IMR-90 (cell line): Measurements from ENCODE around the gene ABCA10. TPM values are rescaled to one million over a fixed set of nuclear protein-coding genes. Genes with fewer than 3 reads are reported as not detected.

Experiments used
- ATAC-seq: fragments of 200-7000 bp; cut with Tn5 transposase; 2 replicates; pipeline ENCODE4 v1.9.1; 2020; ENCODE audit warnings: low read depth, mild to moderate bottlenecking, moderate library complexity
- BruUV-seq: library from RNA; stranded (reverse); fragments of 400-500 nt; replicated peaks from 2 replicates; lab custom pipeline; 2021; lab: Mats Ljungman, UMichigan
- CTCF ChIA-PET: fragments of 300-600 bp; formaldehyde crosslinking; extraction: SDS; loops from one replicate; lab custom pipeline; 2021; ENCODE audit warnings: antibody characterized with exemption; lab: Yijun Ruan, JAX
- POLR2A ChIA-PET: fragments of 300-600 bp; sonication (Branson Sonifier 250); formaldehyde crosslinking; loops from one replicate; lab custom pipeline; 2022; ENCODE audit warnings: antibody characterized with exemption; ENCODE audit not compliant: unreplicated experiment; lab: Charles Lee
- DNase-seq: peaks from one replicate; pipeline ENCODE4 v3.0.0; 2013
- H2AFZ ChIP-seq: replicated peaks from 2 replicates; pipeline ENCODE3; 2013; ENCODE audit warnings: low read length, mild to moderate bottlenecking; ENCODE audit not compliant: poor library complexity
- H2AK5ac ChIP-seq: 2 replicates; pipeline ENCODE4 v1.6.1; 2013; ENCODE audit warnings: low read depth, low read length, inconsistent platforms
- H2AK9ac ChIP-seq: replicated peaks from 2 replicates; pipeline ENCODE3; 2013; ENCODE audit warnings: mild to moderate bottlenecking, low read depth, low read length, moderate library complexity; ENCODE audit not compliant: poor library complexity
- H2BK120ac ChIP-seq: 2 replicates; pipeline ENCODE4 v1.6.1; 2013; ENCODE audit warnings: low read depth, low read length, inconsistent platforms
- H2BK15ac ChIP-seq: 3 replicates; pipeline ENCODE4 v1.6.1; 2013; ENCODE audit warnings: low read depth, low read length, inconsistent platforms
- H2BK20ac ChIP-seq: 2 replicates; pipeline ENCODE4 v1.6.1; 2013; ENCODE audit warnings: low read depth, mild to moderate bottlenecking, inconsistent platforms, low read length, moderate library complexity
- H2BK5ac ChIP-seq: 2 replicates; pipeline ENCODE4 v1.6.1; 2013; ENCODE audit warnings: mild to moderate bottlenecking, low read depth, low read length, inconsistent platforms; ENCODE audit not compliant: poor library complexity, severe bottlenecking
- H3K14ac ChIP-seq: replicated peaks from 2 replicates; pipeline ENCODE4 v1.6.1; 2013; ENCODE audit warnings: low read depth, low read length, inconsistent platforms
- H3K18ac ChIP-seq: 2 replicates; pipeline ENCODE4 v1.6.1; 2013; ENCODE audit warnings: low read depth, low read length, control low read depth
- H3K23ac ChIP-seq: 2 replicates; pipeline ENCODE4 v1.6.1; 2013; ENCODE audit warnings: low read depth, low read length, inconsistent platforms
- H3K27ac ChIP-seq: 2 replicates; pipeline ENCODE4 v1.5.1; 2013; ENCODE audit warnings: mild to moderate bottlenecking, control low read depth, low read length; ENCODE audit not compliant: insufficient read depth
- H3K27me3 ChIP-seq: 2 replicates; pipeline ENCODE4 v1.6.1; 2013; ENCODE audit warnings: low read length; ENCODE audit not compliant: control insufficient read depth, insufficient read depth
- H3K36me3 ChIP-seq: 2 replicates; pipeline ENCODE4 v1.6.1; 2013; ENCODE audit warnings: low read length, mixed read lengths; ENCODE audit not compliant: control insufficient read depth, insufficient read depth
- H3K4ac ChIP-seq: 2 replicates; pipeline ENCODE4 v1.6.1; 2013; ENCODE audit warnings: low read depth, low read length, inconsistent platforms
- H3K4me1 ChIP-seq: 2 replicates; pipeline ENCODE4 v1.6.1; 2013; ENCODE audit warnings: low read length, mixed read lengths; ENCODE audit not compliant: control insufficient read depth, insufficient read depth
- H3K4me2 ChIP-seq: 2 replicates; pipeline ENCODE4 v1.6.1; 2013; ENCODE audit warnings: low read depth, mild to moderate bottlenecking, control low read depth, low read length, moderate library complexity
- H3K4me3 ChIP-seq: 2 replicates; pipeline ENCODE4 v1.5.1; 2013; ENCODE audit warnings: low read depth, mild to moderate bottlenecking, control low read depth, low read length, moderate library complexity; ENCODE audit not compliant: insufficient read depth
- H3K56ac ChIP-seq: 2 replicates; pipeline ENCODE4 v1.6.1; 2013; ENCODE audit warnings: low read length, inconsistent platforms; ENCODE audit not compliant: insufficient read depth; ENCODE audit errors: extremely low read depth
- H3K79me1 ChIP-seq, 2 experiments: 2 replicates each; pipeline ENCODE4 v1.6.1; 2013; ENCODE audit warnings: low read length in 2 of 2, inconsistent platforms in 1 of 2, low read depth in 1 of 2
- H3K9ac ChIP-seq: 2 replicates; pipeline ENCODE4 v1.6.1; 2013; ENCODE audit warnings: low read depth, low read length, control low read depth
- H3K9me1 ChIP-seq: 2 replicates; pipeline ENCODE4 v1.6.1; 2013; ENCODE audit warnings: low read length, inconsistent platforms; ENCODE audit not compliant: insufficient read depth
- H3K9me3 ChIP-seq: 2 replicates; pipeline ENCODE4 v1.6.1; 2013; ENCODE audit warnings: low read length; ENCODE audit not compliant: control insufficient read depth, insufficient read depth
- H4K20me1 ChIP-seq: 2 replicates; pipeline ENCODE4 v1.6.1; 2013; ENCODE audit warnings: low read length, inconsistent platforms; ENCODE audit not compliant: insufficient read depth
- H4K5ac ChIP-seq: 2 replicates; pipeline ENCODE4 v1.6.1; 2013; ENCODE audit warnings: mild to moderate bottlenecking, low read depth, low read length, control low read depth
- H4K8ac ChIP-seq, 2 experiments: 2 replicates each; pipeline ENCODE4 v1.6.1; 2013; ENCODE audit warnings: low read depth in 2 of 2, low read length in 2 of 2, control low read depth in 1 of 2, inconsistent platforms in 1 of 2
- H4K91ac ChIP-seq: 2 replicates; pipeline ENCODE4 v1.6.1; 2013; ENCODE audit warnings: low read depth, low read length, inconsistent platforms; ENCODE audit not compliant: insufficient read depth
- BHLHE40 ChIP-seq: fragments of 150-350 bp; IDR thresholded peaks from 2 replicates; pipeline ENCODE4 v1.6.1; 2016; ENCODE audit warnings: mild to moderate bottlenecking, low read depth, low read length
- CHD1 ChIP-seq: IDR thresholded peaks from 2 replicates; pipeline ENCODE4 v1.6.1; 2012; ENCODE audit warnings: low read depth, low read length, improper control_type of control experiment
- FOS ChIP-seq: fragments of 150-350 bp; IDR thresholded peaks from 2 replicates; pipeline ENCODE4 v1.6.1; 2016; ENCODE audit warnings: low read depth, low read length
- MAFK ChIP-seq: IDR thresholded peaks from 2 replicates; pipeline ENCODE4 v1.6.1; 2012; ENCODE audit warnings: low read depth, low read length, improper control_type of control experiment
- MAZ ChIP-seq: IDR thresholded peaks from 2 replicates; pipeline ENCODE4 v1.6.1; 2012; ENCODE audit warnings: low read depth, mild to moderate bottlenecking, low read length, improper control_type of control experiment, moderate library complexity, borderline replicate concordance
- NFE2L2 ChIP-seq: fragments of 150-350 bp; IDR thresholded peaks from 2 replicates; pipeline ENCODE4 v1.6.1; 2016; ENCODE audit warnings: low read depth, mild to moderate bottlenecking, low read length
- RFX5 ChIP-seq: IDR thresholded peaks from 2 replicates; pipeline ENCODE4 v1.8.0; 2012; ENCODE audit warnings: low read depth, mild to moderate bottlenecking, low read length, moderate library complexity
- SMC3 ChIP-seq: fragments of 150-350 bp; IDR thresholded peaks from 2 replicates; pipeline ENCODE4 v1.6.1; 2016; ENCODE audit warnings: low read depth, mild to moderate bottlenecking, antibody characterized with exemption, low read length, moderate library complexity
- WGBS, 2 experiments: methylation state at CpG; one replicate each; pipeline versions ENCODE4 v1.1.5 to v1.1.7; 2013; ENCODE audit warnings: missing lambda C conversion rate in 2 of 2; ENCODE audit not compliant: insufficient read length in 1 of 2; ENCODE audit errors: extremely low coverage in 2 of 2; 5-methylcytosine and 5-hydroxymethylcytosine counted together
- dilution Hi-C: fragments of 300-500 bp; cut with HindIII; formaldehyde crosslinking; loops from one replicate; pipeline ENCODE4 v1.14.3; 2018; ENCODE audit warnings: low sequenced_read_pairs; ENCODE audit not compliant: unreplicated experiment
- in situ Hi-C: fragments of 300-500 bp; cut with MboI; formaldehyde crosslinking; loops from 3 replicates; pipeline ENCODE4 v1.14.3; 2019; ENCODE audit warnings: low sequenced_read_pairs, inconsistent platforms, mixed read lengths
- intact Hi-C: fragments of 100-400 bp; cut with micrococcal nuclease; formaldehyde crosslinking; loops from 2 replicates; pipeline ENCODE4 v1.10.0; 2022
- polyA plus RNA-seq, 3 experiments: library from polyadenylated mRNA; depleted of rRNA; stranded (reverse); fragments of >200 nt; gene quantifications; 2 replicates each; pipeline ENCODE4 v1.2.3, GENCODE V29; 2012; ENCODE audit warnings: low replicate concordance in 1 of 3
- total RNA-seq: library from RNA; depleted of rRNA; stranded (reverse); fragments of >200 nt; gene quantifications from 2 replicates; pipeline ENCODE4 v1.2.3, GENCODE V29; 2012
- TF ChIP-seq, protein P1 (sequence below): fragments of 150-350 bp; IDR thresholded peaks from 2 replicates; pipeline ENCODE4 v1.6.1; 2017; ENCODE audit warnings: mild to moderate bottlenecking, antibody characterized with exemption, low read length, low read depth
- TF ChIP-seq, protein P2 (sequence below): fragments of 150-350 bp; IDR thresholded peaks from 2 replicates; pipeline ENCODE4 v1.6.1; 2016; ENCODE audit warnings: low read depth, mild to moderate bottlenecking, low read length, moderate library complexity, borderline replicate concordance
- TF ChIP-seq, protein P3 (sequence below): conservative IDR thresholded peaks from 2 replicates; pipeline ENCODE4 v1.5.1; 2012; ENCODE audit warnings: mild to moderate bottlenecking, low read depth, low read length, improper control_type of control experiment

Gene ABCA10
- total and polyA plus RNA-seq, 2 of the 4 experiments (the other 2 are of a cell fraction): under 0.01 to 0.03 TPM

- Histone ChIP-seq H3K9me1 (no peaks in the 10 kb centered on the region), H4K8ac (no peak overlapping the region), H3K4me2 (no peak overlapping the region), H3K27me3 (no peaks in the 10 kb centered on the region), H2AK9ac (no peak overlapping the region), H2AFZ (no peak overlapping the region), H2BK20ac (no peak overlapping the region), H3K23ac (no peak overlapping the region), H2BK5ac (no peak overlapping the region), H2BK120ac (no peak overlapping the region), H4K5ac (no peak overlapping the region), H3K14ac (no peak overlapping the region), H2BK15ac (no peak overlapping the region), H3K18ac (no peak overlapping the region), H3K4ac (no peak overlapping the region), H2AK5ac (no peak overlapping the region), H3K79me1 (no peaks in the 10 kb centered on the region), H3K56ac (no peak overlapping the region), H3K9ac (no peak overlapping the region), H3K9me3 (no peaks in the 10 kb centered on the region), H4K20me1 (no peaks in the 10 kb centered on the region), H4K91ac (no peak overlapping the region), H3K27ac (no peak overlapping the region), H3K4me1 (no peaks in the 10 kb centered on the region), H3K36me3 (no peaks in the 10 kb centered on the region), H3K4me3 (no peak overlapping the region)
- CTCF ChIA-PET: no interaction called here
- 100% methylated on average over 1 of the region's 2 CpGs; no CpG with 5 or more reads in 1 of the 2 experiments for WGBS, 2 experiments
- dilution Hi-C loops (no loop called here), in situ Hi-C loops (no loop called here), intact Hi-C loops (no loop called here)
- no peak for ATAC-seq
- TF ChIP-seq FOS: no peak
- TF ChIP-seq, protein P1, sequence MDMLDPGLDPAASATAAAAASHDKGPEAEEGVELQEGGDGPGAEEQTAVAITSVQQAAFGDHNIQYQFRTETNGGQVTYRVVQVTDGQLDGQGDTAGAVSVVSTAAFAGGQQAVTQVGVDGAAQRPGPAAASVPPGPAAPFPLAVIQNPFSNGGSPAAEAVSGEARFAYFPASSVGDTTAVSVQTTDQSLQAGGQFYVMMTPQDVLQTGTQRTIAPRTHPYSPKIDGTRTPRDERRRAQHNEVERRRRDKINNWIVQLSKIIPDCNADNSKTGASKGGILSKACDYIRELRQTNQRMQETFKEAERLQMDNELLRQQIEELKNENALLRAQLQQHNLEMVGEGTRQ: no peak
- TF ChIP-seq, protein P2, sequence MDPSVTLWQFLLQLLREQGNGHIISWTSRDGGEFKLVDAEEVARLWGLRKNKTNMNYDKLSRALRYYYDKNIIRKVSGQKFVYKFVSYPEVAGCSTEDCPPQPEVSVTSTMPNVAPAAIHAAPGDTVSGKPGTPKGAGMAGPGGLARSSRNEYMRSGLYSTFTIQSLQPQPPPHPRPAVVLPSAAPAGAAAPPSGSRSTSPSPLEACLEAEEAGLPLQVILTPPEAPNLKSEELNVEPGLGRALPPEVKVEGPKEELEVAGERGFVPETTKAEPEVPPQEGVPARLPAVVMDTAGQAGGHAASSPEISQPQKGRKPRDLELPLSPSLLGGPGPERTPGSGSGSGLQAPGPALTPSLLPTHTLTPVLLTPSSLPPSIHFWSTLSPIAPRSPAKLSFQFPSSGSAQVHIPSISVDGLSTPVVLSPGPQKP: no peak
- no peak for TF ChIP-seq NFE2L2
- TF ChIP-seq, protein P3, sequence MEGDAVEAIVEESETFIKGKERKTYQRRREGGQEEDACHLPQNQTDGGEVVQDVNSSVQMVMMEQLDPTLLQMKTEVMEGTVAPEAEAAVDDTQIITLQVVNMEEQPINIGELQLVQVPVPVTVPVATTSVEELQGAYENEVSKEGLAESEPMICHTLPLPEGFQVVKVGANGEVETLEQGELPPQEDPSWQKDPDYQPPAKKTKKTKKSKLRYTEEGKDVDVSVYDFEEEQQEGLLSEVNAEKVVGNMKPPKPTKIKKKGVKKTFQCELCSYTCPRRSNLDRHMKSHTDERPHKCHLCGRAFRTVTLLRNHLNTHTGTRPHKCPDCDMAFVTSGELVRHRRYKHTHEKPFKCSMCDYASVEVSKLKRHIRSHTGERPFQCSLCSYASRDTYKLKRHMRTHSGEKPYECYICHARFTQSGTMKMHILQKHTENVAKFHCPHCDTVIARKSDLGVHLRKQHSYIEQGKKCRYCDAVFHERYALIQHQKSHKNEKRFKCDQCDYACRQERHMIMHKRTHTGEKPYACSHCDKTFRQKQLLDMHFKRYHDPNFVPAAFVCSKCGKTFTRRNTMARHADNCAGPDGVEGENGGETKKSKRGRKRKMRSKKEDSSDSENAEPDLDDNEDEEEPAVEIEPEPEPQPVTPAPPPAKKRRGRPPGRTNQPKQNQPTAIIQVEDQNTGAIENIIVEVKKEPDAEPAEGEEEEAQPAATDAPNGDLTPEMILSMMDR: no peak
- no peak for TF ChIP-seq RFX5
- no peak for TF ChIP-seq BHLHE40
- no peak for TF ChIP-seq MAZ
- TF ChIP-seq CHD1: no peak
- no peak for TF ChIP-seq MAFK
- no peak for TF ChIP-seq SMC3
- POLR2A ChIA-PET: no interaction called here
- BruUV-seq: no TSS peak
- DNase-seq: no peak
Measured at GRCh38 chr17:69208640-69209039, 20.0 kb downstream of the ABCA10 start.
